ENCODE results near the gene BPIFB6.

DNA sequence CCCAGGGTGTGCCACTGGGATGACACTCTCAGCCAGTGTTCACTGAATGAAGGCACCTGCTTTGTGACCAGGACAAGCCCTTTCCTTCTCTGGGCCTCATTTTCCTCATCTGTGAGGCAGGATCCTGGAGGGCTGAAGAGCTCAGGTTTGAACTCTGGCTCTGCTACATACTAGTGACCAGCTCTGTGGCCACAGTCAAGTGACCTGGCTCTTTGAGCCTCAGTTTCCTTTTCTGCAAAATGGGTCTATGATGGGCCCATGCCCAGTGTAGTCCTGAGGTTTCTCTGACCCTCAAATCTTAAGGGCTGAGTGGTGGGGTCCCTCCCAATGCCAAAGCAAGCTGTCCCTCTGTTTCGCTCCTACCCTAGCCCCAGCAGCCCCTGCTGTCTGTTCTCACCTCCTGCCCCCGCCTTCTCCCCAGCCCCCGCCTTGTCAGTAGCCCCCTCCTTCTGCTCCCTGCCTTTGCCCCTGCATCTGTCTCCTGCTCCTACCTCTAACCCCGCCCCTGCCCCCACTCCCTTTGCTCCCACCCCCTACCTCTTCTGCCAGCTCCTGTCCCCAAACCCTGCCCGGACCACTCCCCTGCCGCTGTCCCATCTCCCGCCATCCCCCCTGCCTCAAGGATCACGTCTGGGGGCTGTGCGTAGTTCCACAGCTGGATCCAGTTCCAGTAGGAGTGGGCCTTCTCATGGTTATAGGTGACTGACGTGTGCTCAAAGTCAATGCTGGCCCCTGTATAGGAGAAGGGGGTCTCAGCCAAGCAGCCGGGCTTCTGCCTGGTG is 44.2 kb upstream of the BPIFB6 start:
- TF ChIP-seq, protein P1, sequence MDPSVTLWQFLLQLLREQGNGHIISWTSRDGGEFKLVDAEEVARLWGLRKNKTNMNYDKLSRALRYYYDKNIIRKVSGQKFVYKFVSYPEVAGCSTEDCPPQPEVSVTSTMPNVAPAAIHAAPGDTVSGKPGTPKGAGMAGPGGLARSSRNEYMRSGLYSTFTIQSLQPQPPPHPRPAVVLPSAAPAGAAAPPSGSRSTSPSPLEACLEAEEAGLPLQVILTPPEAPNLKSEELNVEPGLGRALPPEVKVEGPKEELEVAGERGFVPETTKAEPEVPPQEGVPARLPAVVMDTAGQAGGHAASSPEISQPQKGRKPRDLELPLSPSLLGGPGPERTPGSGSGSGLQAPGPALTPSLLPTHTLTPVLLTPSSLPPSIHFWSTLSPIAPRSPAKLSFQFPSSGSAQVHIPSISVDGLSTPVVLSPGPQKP (IDR thresholded peaks at IDR 0.05; ENCODE audit: borderline replicate concordance, low read depth, low read length): no peak
- TF ChIP-seq, protein P2, sequence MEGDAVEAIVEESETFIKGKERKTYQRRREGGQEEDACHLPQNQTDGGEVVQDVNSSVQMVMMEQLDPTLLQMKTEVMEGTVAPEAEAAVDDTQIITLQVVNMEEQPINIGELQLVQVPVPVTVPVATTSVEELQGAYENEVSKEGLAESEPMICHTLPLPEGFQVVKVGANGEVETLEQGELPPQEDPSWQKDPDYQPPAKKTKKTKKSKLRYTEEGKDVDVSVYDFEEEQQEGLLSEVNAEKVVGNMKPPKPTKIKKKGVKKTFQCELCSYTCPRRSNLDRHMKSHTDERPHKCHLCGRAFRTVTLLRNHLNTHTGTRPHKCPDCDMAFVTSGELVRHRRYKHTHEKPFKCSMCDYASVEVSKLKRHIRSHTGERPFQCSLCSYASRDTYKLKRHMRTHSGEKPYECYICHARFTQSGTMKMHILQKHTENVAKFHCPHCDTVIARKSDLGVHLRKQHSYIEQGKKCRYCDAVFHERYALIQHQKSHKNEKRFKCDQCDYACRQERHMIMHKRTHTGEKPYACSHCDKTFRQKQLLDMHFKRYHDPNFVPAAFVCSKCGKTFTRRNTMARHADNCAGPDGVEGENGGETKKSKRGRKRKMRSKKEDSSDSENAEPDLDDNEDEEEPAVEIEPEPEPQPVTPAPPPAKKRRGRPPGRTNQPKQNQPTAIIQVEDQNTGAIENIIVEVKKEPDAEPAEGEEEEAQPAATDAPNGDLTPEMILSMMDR (conservative IDR thresholded peaks at IDR 0.05; ENCODE audit: low read depth, low read length): no peak
- TF ChIP-seq POLR2A (IDR thresholded peaks at IDR 0.05; ENCODE audit: low read depth, low read length) (no peak), CHD1 (IDR thresholded peaks at IDR 0.05; ENCODE audit: low read depth, low read length) (no peak), CEBPB (IDR thresholded peaks at IDR 0.05; ENCODE audit: low read depth, low read length) (no peak), RAD21 (IDR thresholded peaks at IDR 0.05; ENCODE audit: low read length) (no peak), MAZ (IDR thresholded peaks at IDR 0.05; ENCODE audit: borderline replicate concordance, low read depth, low read length) (no peak), RCOR1 (IDR thresholded peaks at IDR 0.05; ENCODE audit: insufficient replicate concordance, low read length) (no peak)

All from IMR-90 (cell line).